ENCODE results near the gene SLMAP. TPM values are rescaled to one million over a fixed set of nuclear protein-coding genes. Genes with fewer than 3 reads are reported as not detected.

The SLMAP gene
- total and polyA plus RNA-seq, 2 experiments from 2014 or later, result 32.1 to 73.0 TPM

DNA sequence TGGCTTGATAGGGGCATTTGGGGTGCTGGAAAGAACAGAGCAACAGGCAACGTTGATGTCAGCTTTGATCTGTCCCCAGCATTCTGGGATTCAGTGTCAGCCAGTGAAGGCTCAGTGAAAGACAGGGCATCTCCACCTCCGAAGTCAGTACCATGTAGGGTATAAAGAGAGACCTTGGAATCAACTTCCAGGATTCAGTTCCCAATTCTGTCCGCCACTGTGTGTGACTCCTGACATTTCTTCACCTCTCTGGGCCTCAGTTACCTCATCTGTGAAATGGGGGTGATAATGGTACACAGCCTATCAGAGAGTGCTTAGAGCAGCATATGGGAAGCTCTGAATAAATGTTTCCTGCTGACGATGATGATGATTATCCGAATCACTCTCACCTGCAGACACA, 196.5 kb downstream of the SLMAP start:
- TF ChIP-seq NANOG (IDR thresholded peaks at IDR 0.05; ENCODE audit: borderline replicate concordance) (no peak), EZH2 (IDR thresholded peaks at IDR 0.05; ENCODE audit: low read depth, unreplicated experiment) (no peak), CREB1 (CRISPR knock-in tag; IDR thresholded peaks at IDR 0.05; ENCODE audit: low read depth) (no peak), EZH2phosphoT487 (IDR thresholded peaks at IDR 0.05; ENCODE audit: unreplicated experiment) (no peak), STAT1 (IDR thresholded peaks at IDR 0.05; ENCODE audit: unreplicated experiment) (no peak), ZNF114 (CRISPR knock-in tag; IDR thresholded peaks at IDR 0.05) (no peak), JUNB (IDR thresholded peaks at IDR 0.05; ENCODE audit: unreplicated experiment) (no peak), POLR2AphosphoS5 (IDR thresholded peaks at IDR 0.05; ENCODE audit: low read depth) (no peak), ZNF331 (CRISPR knock-in tag; IDR thresholded peaks at IDR 0.05; ENCODE audit: low read depth) (no peak)
- TF ChIP-seq, protein P1, sequence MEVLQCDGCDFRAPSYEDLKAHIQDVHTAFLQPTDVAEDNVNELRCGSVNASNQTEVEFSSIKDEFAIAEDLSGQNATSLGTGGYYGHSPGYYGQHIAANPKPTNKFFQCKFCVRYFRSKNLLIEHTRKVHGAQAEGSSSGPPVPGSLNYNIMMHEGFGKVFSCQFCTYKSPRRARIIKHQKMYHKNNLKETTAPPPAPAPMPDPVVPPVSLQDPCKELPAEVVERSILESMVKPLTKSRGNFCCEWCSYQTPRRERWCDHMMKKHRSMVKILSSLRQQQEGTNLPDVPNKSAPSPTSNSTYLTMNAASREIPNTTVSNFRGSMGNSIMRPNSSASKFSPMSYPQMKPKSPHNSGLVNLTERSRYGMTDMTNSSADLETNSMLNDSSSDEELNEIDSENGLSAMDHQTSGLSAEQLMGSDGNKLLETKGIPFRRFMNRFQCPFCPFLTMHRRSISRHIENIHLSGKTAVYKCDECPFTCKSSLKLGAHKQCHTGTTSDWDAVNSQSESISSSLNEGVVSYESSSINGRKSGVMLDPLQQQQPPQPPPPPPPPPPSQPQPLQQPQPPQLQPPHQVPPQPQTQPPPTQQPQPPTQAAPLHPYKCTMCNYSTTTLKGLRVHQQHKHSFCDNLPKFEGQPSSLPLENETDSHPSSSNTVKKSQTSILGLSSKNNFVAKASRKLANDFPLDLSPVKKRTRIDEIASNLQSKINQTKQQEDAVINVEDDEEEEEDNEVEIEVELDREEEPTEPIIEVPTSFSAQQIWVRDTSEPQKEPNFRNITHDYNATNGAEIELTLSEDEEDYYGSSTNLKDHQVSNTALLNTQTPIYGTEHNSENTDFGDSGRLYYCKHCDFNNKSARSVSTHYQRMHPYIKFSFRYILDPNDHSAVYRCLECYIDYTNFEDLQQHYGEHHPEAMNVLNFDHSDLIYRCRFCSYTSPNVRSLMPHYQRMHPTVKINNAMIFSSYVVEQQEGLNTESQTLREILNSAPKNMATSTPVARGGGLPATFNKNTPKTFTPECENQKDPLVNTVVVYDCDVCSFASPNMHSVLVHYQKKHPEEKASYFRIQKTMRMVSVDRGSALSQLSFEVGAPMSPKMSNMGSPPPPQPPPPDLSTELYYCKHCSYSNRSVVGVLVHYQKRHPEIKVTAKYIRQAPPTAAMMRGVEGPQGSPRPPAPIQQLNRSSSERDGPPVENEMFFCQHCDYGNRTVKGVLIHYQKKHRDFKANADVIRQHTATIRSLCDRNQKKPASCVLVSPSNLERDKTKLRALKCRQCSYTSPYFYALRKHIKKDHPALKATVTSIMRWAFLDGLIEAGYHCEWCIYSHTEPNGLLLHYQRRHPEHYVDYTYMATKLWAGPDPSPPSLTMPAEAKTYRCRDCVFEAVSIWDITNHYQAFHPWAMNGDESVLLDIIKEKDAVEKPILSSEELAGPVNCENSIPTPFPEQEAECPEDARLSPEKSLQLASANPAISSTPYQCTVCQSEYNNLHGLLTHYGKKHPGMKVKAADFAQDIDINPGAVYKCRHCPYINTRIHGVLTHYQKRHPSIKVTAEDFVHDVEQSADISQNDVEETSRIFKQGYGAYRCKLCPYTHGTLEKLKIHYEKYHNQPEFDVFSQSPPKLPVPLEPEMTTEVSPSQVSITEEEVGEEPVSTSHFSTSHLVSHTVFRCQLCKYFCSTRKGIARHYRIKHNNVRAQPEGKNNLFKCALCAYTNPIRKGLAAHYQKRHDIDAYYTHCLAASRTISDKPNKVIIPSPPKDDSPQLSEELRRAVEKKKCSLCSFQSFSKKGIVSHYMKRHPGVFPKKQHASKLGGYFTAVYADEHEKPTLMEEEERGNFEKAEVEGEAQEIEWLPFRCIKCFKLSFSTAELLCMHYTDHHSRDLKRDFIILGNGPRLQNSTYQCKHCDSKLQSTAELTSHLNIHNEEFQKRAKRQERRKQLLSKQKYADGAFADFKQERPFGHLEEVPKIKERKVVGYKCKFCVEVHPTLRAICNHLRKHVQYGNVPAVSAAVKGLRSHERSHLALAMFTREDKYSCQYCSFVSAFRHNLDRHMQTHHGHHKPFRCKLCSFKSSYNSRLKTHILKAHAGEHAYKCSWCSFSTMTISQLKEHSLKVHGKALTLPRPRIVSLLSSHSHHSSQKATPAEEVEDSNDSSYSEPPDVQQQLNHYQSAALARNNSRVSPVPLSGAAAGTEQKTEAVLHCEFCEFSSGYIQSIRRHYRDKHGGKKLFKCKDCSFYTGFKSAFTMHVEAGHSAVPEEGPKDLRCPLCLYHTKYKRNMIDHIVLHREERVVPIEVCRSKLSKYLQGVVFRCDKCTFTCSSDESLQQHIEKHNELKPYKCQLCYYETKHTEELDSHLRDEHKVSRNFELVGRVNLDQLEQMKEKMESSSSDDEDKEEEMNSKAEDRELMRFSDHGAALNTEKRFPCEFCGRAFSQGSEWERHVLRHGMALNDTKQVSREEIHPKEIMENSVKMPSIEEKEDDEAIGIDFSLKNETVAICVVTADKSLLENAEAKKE (CRISPR knock-in tag; IDR thresholded peaks at IDR 0.05), result no peak
- TF ChIP-seq, protein P2, sequence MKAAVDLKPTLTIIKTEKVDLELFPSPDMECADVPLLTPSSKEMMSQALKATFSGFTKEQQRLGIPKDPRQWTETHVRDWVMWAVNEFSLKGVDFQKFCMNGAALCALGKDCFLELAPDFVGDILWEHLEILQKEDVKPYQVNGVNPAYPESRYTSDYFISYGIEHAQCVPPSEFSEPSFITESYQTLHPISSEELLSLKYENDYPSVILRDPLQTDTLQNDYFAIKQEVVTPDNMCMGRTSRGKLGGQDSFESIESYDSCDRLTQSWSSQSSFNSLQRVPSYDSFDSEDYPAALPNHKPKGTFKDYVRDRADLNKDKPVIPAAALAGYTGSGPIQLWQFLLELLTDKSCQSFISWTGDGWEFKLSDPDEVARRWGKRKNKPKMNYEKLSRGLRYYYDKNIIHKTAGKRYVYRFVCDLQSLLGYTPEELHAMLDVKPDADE (IDR thresholded peaks at IDR 0.05), result no peak
- TF ChIP-seq, protein P3, sequence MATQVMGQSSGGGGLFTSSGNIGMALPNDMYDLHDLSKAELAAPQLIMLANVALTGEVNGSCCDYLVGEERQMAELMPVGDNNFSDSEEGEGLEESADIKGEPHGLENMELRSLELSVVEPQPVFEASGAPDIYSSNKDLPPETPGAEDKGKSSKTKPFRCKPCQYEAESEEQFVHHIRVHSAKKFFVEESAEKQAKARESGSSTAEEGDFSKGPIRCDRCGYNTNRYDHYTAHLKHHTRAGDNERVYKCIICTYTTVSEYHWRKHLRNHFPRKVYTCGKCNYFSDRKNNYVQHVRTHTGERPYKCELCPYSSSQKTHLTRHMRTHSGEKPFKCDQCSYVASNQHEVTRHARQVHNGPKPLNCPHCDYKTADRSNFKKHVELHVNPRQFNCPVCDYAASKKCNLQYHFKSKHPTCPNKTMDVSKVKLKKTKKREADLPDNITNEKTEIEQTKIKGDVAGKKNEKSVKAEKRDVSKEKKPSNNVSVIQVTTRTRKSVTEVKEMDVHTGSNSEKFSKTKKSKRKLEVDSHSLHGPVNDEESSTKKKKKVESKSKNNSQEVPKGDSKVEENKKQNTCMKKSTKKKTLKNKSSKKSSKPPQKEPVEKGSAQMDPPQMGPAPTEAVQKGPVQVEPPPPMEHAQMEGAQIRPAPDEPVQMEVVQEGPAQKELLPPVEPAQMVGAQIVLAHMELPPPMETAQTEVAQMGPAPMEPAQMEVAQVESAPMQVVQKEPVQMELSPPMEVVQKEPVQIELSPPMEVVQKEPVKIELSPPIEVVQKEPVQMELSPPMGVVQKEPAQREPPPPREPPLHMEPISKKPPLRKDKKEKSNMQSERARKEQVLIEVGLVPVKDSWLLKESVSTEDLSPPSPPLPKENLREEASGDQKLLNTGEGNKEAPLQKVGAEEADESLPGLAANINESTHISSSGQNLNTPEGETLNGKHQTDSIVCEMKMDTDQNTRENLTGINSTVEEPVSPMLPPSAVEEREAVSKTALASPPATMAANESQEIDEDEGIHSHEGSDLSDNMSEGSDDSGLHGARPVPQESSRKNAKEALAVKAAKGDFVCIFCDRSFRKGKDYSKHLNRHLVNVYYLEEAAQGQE (IDR thresholded peaks at IDR 0.05; ENCODE audit: unreplicated experiment), result no peak
- TF ChIP-seq, protein P4, sequence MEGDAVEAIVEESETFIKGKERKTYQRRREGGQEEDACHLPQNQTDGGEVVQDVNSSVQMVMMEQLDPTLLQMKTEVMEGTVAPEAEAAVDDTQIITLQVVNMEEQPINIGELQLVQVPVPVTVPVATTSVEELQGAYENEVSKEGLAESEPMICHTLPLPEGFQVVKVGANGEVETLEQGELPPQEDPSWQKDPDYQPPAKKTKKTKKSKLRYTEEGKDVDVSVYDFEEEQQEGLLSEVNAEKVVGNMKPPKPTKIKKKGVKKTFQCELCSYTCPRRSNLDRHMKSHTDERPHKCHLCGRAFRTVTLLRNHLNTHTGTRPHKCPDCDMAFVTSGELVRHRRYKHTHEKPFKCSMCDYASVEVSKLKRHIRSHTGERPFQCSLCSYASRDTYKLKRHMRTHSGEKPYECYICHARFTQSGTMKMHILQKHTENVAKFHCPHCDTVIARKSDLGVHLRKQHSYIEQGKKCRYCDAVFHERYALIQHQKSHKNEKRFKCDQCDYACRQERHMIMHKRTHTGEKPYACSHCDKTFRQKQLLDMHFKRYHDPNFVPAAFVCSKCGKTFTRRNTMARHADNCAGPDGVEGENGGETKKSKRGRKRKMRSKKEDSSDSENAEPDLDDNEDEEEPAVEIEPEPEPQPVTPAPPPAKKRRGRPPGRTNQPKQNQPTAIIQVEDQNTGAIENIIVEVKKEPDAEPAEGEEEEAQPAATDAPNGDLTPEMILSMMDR (conservative IDR thresholded peaks at IDR 0.05; ENCODE audit: low read depth in 2 of 2), result no peak
- no peak overlapping the region for H3K4me2 ChIP-seq

More for the DNA sequence above, 196.5 kb downstream of the SLMAP start:
- peaks cover 16% of the 10 kb centered on the region for H3K4me1 ChIP-seq (ENCODE audit: insufficient read depth)
- no peaks in the 10 kb centered on the region for H3K9me3 Mint-ChIP-seq
- H3K79me2 ChIP-seq (replicated peaks; ENCODE audit: insufficient read depth), result no peaks in the 10 kb centered on the region
- H3K27me3 ChIP-seq (ENCODE audit: insufficient read depth), result no peaks in the 10 kb centered on the region
- H3K4me3 Mint-ChIP-seq, result no peak overlapping the region
- H3F3A ChIP-seq (replicated peaks; ENCODE audit: low read depth), result no peaks in the 10 kb centered on the region
- H3K27ac ChIP-seq (ENCODE audit: low read depth), result no peak overlapping the region
- H3K27me3 Mint-ChIP-seq (ENCODE audit: insufficient read depth, low read depth, poor library complexity), result peaks cover 10% of the 10 kb centered on the region
- no peaks in the 10 kb centered on the region for H3K9me2 ChIP-seq (ENCODE audit: insufficient read depth)
- no peak overlapping the region for H2AFZ ChIP-seq
- H3K36me3 Mint-ChIP-seq (ENCODE audit: low read depth), result no peaks in the 10 kb centered on the region
- H4K20me1 ChIP-seq (replicated peaks; ENCODE audit: insufficient read depth), result no peaks in the 10 kb centered on the region
- H3K4me3 ChIP-seq, result no peak overlapping the region
- DNase-seq (ENCODE audit: low spot score) (no peak), ATAC-seq (no peak; the same call in 2 of the 3 replicates)
- H3K36me3 ChIP-seq (ENCODE audit: insufficient read depth), result no peaks in the 10 kb centered on the region
- H3K4me1 Mint-ChIP-seq, result peaks cover 31% of the 10 kb centered on the region
- peak overlapping the region; percentile 86 for H3K27ac Mint-ChIP-seq
